NCI-H1417 (cell line): ENCODE results near the gene ADCY2.
A peak's percentile ranks its signal among the peaks of the same experiment; 100 is the strongest.

Experiments used
- DNase-seq, 3 experiments: peaks; one replicate each; lab custom pipeline; 2025; lab: John Stamatoyannopoulos, UW

ADCY2 gene

GRCh38 chr5:7781899-7782298 lies 386.0 kb downstream of the ADCY2 start:
- DNase-seq, result no peak

- DNase-seq, result no peak
Measured at GRCh38 chr5:7784683-7785380, 388.9 kb downstream of the ADCY2 start.

- no peak for DNase-seq
Measured at GRCh38 chr5:7787770-7788169, 391.8 kb downstream of the ADCY2 start.

DNA sequence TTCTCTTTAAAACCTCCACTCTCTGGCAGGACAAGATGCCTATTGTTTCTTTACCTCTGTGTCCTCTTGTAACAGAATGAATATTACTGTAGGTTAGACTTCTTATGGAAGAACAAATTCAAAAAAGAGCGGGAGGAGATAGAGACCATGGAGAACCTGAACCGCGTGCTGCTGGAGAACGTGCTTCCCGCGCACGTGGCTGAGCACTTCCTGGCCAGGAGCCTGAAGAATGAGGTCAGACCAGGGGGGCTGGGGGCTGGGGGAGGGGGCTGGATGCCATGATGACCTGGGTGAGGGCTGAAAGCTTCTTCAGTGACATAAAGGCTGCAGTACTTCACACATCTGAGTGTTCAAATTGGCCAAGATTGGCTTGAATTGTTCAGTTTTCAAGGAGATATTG lies 393.6 kb downstream of the ADCY2 start:
- no peak for DNase-seq

GRCh38 chr5:7793895-7794294 lies 398.0 kb downstream of the ADCY2 start:
- no peak for DNase-seq

- DNase-seq, result no peak
Measured at GRCh38 chr5:7794311-7794710, 398.4 kb downstream of the ADCY2 start.

- DNase-seq, result no peak
Measured at GRCh38 chr5:7794823-7795222, 398.9 kb downstream of the ADCY2 start.

DNA sequence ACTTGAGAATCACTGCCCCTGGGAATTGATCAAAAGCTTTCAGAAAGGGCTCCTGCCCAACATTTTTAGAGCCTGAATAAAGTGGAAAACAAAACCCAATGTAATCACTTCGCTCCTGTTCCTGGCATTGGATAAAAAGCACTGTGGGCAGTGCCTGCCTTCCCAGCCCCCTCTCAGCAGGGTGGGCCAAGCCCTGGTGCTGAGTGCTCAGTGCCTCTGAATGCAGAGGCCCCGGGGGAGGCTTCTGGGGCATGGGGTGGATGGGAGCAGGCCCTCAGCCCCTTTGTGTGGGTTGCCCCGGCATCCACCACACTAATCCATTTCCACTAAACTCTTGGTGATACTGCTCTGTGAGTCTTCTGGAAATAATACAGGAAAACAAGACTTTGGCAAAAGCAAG lies 399.4 kb downstream of the ADCY2 start:
- DNase-seq, result no peak

- DNase-seq, result peak in 1 of 3 experiments; percentile 94
Measured at GRCh38 chr5:7801891-7802614, 406.1 kb downstream of the ADCY2 start.

DNA sequence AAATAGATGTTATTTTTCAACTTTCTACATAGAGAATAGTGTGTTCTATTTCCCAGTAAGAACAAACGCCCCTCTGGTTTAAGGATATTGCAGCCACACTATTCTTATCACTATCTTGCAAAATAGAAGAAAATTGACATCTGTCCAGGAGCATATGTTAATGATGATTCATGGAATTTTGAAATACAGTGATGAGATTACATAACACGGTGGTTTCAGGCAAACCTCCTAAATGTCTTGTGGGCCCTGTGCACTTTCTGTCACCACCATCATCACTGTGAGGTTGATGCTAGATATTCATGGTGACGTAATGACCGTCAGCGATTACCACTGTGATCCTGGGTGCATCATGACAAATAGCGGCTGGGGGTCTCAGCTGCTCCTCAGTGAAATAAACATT lies 406.9 kb downstream of the ADCY2 start:
- no peak for DNase-seq

DNA sequence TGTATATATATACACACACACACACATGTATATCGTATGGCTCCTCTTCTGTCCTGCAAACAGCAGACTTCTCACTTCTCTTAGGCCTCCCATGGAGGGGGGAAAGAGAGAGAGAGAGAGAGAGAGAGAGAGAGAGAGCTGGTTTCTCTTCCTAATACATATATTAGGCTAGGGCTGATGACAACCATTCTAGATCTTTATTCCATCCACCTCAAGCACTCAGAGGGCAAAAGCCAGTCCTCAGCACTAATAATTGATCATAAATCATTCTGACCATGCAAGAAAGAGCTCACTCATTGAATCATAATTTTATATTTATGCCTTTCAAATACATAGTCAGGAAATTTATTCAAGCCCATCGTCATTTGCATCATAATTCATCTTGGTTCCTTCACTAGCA lies 408.0 kb downstream of the ADCY2 start:
- no peak for DNase-seq

DNA sequence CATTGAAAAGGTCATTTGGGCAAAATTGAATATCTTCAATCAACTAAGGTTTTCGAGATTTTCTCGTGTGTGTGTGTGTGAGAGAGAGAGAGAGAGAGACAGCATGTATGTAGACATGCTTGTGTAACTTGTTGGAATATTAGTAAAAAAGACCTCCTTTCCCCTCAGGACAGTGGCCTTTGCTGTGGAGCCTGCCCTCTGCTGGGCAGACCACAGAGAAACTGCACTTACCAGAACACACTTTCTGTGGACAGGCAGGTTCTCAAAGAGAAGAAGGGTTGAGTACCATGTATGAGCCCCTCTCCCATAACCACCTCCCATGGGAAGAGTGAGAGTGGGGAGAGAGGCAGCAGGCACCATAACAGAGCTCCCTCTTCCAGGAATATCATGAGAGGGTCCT lies 409.4 kb downstream of the ADCY2 start:
- DNase-seq, result peak in 1 of 3 experiments; percentile 15

DNA sequence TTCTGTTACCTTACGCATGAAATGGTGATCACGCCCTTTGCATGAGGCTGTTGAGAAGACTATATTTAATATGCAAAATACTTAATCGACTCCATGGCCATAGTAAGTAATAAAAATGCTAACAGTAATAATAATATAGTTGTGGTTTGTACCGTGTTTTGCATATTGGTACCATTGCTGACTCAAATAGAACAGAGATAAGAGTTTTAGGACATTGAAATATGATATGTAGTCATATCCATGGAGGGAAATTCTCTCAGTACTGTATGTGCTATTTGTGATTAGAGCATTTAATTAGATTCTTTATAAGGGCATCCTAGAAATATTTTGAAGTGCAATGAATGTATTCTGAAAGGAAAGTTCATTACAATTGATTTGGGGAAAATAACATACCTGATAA lies 413.1 kb downstream of the ADCY2 start:
- no peak for DNase-seq

DNA sequence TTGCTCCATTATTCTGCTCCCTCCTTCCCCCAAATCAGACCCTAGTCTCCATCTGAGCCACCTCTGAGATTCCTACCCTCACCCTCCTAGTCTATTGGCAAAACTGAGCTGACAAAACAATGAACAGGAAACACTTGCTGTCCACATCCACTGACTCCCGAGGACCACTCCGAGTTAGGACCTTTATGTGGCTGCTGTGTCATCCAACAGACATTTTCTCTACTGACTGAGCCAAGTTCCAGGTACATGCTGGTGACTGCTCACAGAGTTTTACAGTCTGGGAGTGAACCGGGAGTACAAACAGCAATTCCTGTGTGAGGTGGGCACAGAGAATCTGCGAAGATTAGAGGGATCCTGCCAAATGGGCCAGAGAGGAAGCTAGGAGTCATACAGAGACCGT lies 415.8 kb downstream of the ADCY2 start:
- DNase-seq, result no peak

DNA sequence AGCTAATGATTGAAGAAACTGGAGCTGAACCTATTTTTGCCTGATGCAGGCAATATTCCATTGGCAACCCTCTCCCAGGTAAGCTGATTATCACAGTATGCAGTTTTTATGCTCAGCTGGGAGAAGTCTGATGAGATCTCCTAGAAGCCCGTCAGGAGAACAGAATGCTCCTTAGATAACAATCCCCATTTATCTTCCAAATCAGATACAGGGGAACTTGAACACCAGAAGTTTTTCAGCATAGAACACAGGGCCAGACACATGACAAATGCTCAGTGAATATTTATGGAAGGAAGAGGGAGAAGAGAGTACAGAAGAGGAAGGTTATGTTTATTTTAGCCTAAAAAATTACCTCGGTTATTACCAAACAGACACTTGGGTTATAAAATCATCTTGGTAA lies 417.1 kb downstream of the ADCY2 start:
- no peak for DNase-seq

- no peak for DNase-seq
Measured at GRCh38 chr5:7813576-7813975, 417.6 kb downstream of the ADCY2 start.

DNA sequence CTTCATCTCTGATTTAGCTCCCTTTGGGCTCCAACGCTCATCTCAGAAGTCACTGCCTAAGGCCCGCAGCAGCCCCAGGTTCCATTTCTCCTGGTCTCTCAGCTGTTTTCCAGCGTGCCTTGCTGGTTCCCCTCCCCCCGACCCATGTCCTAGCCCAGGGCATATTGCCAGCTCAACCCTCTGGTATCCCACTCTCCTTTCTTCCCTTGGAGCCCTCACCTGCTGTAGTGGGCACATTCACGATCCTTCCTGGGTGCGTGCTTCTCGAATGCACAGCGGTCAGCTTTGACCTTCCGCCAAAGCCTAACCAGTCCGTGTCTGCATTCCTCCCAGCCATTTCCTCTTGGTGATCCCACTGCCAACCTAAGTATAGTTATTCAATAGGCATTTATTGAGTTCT lies 418.9 kb downstream of the ADCY2 start:
- no peak for DNase-seq

DNA sequence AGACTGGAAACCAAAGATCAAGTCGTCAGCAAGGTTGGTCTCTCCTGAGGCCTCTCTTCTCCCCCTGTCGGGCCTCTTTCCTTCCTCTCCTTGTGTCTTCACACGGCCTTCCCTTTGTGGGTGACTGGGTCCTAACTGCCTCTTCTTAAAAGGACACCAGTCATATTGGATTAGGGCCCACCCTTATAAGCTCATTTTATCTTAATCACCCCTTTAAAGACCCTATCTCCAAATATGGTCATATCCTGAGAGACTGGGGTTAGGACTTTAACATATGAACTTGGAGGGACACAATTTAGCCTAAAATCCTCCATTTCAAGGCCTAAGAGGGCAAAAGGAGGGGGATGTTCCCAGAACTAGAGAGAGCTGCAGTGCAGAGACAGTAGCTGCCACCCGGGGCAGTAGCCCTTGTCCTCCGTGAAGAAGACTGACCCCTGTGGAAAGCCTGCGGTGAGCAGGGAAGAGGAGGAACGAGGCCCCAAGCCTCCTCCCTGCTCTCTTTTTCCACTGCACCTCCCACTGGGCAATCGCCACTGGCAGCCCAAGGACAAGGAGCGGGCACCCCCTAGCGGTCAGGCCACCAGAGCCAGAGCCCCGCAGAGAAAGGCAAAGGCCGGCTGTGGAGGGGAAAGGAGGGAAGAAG lies 420.1 kb downstream of the ADCY2 start:
- DNase-seq, result peak in 1 of 3 experiments; percentile 81

DNA sequence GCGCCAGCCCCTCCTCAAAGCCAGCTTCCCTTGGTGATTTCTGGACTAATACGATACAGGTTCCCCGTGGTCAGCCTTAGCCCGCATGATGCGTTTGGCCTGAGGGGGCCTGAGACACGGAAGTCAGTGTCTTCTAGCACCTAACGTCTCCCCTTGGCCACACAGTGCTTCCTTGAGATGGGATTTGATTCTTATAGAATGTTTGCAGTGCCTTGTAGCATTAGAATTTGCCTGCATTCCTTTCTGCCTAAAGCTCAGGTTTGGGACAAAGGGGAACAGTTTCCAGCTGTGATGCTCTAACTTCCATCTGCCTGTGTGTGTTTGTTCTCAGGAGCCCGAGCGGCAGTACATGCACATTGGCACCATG lies 420.6 kb downstream of the ADCY2 start:
- no peak for DNase-seq

DNA sequence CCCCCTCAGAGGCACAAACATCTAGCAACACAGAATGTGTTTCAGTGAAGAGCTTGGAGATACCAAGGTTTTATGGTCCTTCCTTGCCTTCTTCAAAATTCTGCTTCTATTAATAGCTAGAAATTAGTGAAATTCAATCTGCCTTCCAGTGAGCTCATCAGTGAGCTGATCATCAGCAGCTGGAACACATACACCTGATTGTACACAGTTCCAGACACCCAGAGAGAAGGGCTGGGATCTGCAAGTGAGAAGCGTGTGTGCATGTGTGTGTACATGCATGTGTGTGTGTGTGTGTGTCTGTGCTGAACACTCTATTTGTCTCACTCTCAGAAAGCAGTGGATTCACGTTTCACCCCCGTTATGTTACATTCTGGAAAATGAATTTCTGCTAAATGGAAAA lies 426.5 kb downstream of the ADCY2 start:
- DNase-seq, result peak in 1 of 3 experiments; percentile 36

DNA sequence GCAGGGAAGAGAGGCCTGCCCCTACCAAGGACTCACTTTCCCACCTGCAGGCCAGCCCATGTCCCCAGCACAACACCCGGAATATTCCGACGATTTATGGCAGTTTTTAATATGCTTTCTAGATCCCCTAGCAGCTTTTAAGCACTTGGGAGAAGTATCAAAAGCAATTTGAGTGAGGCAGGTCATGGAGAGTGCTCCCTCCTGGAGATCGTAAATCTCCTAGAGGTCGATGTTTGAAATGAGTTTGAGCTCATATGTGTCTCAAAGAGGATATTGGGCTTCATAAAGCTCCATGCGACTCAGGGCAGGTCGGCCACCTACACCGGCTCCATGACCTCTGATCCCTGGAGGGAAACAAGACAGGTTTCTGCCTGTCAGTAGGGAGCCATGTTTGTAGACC lies 427.7 kb downstream of the ADCY2 start:
- peak in 2 of 3 experiments; percentile 28 to 81 for DNase-seq

DNA sequence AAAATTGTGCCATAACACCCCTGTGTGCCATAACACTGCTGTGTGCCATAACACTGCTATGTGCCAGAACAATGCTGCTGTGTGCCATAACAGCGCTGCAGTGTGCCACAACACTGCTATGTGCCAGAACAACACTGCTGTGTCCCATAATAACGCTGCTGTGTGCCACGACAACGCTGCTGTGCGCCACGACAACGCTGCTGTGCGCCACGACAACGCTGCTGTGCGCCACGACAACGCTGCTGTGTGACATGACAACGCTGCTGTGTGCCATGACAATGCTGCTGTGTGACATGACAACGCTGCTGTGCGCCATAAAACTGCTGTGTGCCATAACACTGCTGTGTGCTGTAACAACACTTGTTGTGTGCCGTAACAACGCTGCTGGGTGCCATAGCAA lies 429.1 kb downstream of the ADCY2 start:
- no peak for DNase-seq

GRCh38 chr5:7825630-7826029 lies 429.7 kb downstream of the ADCY2 start:
- DNase-seq, result no peak
